Kidney epithelial cell (primary cell): ENCODE data around the gene CLSTN2. TPM values are rescaled to one million over a fixed set of nuclear protein-coding genes. Genes with fewer than 3 reads are reported as not detected.
"Not testable (repeated sequence)": the region's sequence is repeated elsewhere in the genome, so short reads cannot be mapped to it uniquely, and the experiment has no call there.

Source experiments
- DNase-seq: peaks from one replicate; pipeline ENCODE4 v3.0.0-alpha.2; 2010; ENCODE audit warnings: low read depth
- H3K27me3 ChIP-seq: 2 replicates; pipeline ENCODE4 v1.6.0; 2011; ENCODE audit warnings: low read length; ENCODE audit not compliant: control insufficient read depth, insufficient read depth
- H3K36me3 ChIP-seq: 2 replicates; pipeline ENCODE4 v1.5.1; 2011; ENCODE audit warnings: low read length; ENCODE audit not compliant: control insufficient read depth, insufficient read depth
- H3K4me3 ChIP-seq: 2 replicates; pipeline ENCODE4 v1.5.1; 2011; ENCODE audit warnings: low read depth, mild to moderate bottlenecking, control low read depth, low read length
- CTCF ChIP-seq: IDR thresholded peaks from 2 replicates; pipeline ENCODE4 v1.5.1; 2011; ENCODE audit warnings: mild to moderate bottlenecking, moderate library complexity, low read length, control low read depth, inconsistent platforms; ENCODE audit not compliant: insufficient read depth, poor library complexity, severe bottlenecking
- total RNA-seq: library from RNA; depleted of rRNA; stranded (reverse); fragments of >200 nt; gene quantifications from 2 replicates; pipeline ENCODE4 v1.2.3, GENCODE V29; 2015

The CLSTN2 gene
- total RNA-seq, 1 donor from 2014 or later: 10.9 TPM

DNA sequence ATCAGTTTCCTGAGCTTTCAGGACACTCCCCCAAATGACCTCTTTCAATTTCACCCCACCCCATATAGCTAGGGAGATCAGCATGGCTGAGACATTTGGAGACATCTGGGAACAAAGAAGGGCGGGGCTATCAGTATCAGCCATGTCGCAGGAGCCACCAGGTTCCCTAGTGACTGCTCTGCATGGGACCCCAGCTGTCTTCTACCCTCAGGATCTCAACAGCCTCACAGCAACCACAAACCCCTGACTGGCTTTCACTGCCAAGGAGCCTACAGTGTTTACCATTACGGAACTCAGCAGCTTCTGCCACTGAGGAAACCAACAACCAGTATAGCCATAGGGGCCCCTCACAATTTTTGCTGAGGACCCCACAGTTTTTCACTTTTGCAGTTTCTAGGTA is 473.3 kb downstream of the CLSTN2 start:
- Histone ChIP-seq H3K4me3 (no peak overlapping the region), H3K36me3 (no peaks in the 10 kb centered on the region), H3K27me3 (no peaks in the 10 kb centered on the region)
- DNase-seq: no peak
- no peak for TF ChIP-seq CTCF

- no peak overlapping the region for H3K4me3 ChIP-seq
- no peak for DNase-seq
- no peak for TF ChIP-seq CTCF
- no peaks in the 10 kb centered on the region for H3K27me3 ChIP-seq
- H3K36me3 ChIP-seq: no peaks in the 10 kb centered on the region
Observed at GRCh38 chr3:140416666-140417065, 481.7 kb downstream of the CLSTN2 start.

DNA sequence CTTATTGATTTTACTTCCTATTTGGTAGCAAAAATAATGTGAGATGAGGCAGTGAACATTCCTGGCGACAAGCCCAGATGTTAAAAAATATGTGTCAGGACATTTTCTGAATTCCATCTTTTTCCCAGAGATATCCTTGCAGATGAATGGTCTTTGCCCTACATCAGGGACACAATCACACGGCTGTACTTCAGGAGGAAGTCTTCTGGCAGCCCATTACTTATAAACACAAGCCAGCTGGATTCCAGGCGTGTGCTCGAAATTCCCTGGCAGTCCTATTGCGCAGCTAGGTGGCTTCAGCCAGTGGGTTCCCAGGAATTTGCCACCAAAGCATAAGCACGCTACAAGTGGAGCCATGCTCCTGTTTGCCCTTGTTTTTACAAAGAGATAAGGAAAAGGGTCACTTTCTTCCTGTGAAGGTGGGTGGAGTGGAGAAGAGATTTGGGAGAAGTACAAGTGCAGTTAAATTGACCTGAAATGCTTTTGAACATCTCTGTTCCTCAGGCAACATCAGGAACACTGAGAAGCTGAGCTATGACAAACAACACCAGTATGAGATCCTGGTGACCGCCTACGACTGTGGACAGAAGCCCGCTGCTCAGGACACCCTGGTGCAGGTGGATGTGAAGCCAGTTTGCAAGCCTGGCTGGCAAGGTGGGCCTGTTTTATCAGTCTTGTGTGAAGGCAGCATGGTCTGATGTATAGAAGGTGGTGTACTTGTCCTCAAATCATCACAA is 485.8 kb downstream of the CLSTN2 start:
- no peaks in the 10 kb centered on the region for H3K36me3 ChIP-seq
- no peak for DNase-seq
- H3K4me3 ChIP-seq: no peak overlapping the region
- no peaks in the 10 kb centered on the region for H3K27me3 ChIP-seq
- TF ChIP-seq CTCF: no peak

GRCh38 chr3:140421884-140422283 is 486.9 kb downstream of the CLSTN2 start:
- no peaks in the 10 kb centered on the region for H3K36me3 ChIP-seq
- TF ChIP-seq CTCF: no peak
- DNase-seq: no peak
- no peaks in the 10 kb centered on the region for H3K27me3 ChIP-seq
- H3K4me3 ChIP-seq: no peak overlapping the region

GRCh38 chr3:140423146-140423545 is 488.2 kb downstream of the CLSTN2 start:
- DNase-seq: no peak
- no peak for TF ChIP-seq CTCF

DNA sequence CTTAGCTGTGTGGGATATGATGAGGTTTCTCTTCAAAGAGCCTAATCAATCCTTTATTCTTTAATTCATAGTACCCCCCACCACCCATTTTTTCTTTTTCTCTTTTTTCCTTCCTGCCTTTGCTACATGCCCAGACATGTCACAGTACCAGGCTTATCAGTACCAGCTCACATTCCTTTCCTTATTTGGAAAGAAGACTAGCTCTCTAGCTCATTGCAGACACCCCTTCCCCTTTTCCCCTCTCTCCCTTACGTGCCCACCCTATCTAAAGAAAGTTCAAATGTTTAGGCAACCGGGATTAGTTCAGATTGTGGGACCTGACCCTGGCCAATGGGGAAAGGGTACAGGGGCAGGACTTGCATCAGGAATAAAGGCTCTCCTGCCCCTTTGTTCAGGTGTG is 488.6 kb downstream of the CLSTN2 start:
- H3K4me3 ChIP-seq, H3K36me3 ChIP-seq, DNase-seq, H3K27me3 ChIP-seq: not testable (repeated sequence)

More at GRCh38 chr3:140423146-140423545, 488.2 kb downstream of the CLSTN2 start:
- Histone ChIP-seq H3K27me3 (no peaks in the 10 kb centered on the region), H3K36me3 (no peaks in the 10 kb centered on the region), H3K4me3 (no peak overlapping the region)
